Ovary (tissue), 9 donors: ENCODE measurements around the gene CMBL. TPM values are rescaled to one million over a fixed set of nuclear protein-coding genes. Genes with fewer than 3 reads are reported as not detected.
"Not testable (repeated sequence)": the region's sequence is repeated elsewhere in the genome, so short reads cannot be mapped to it uniquely, and the experiment has no call there.

Experiments
- DNase-seq, 5 donors: peaks; one replicate each; pipeline ENCODE4 v3.0.0-alpha.2; 2019 to 2020
- H3K27ac ChIP-seq, 2 donors: fragments of 200-600 bp; one replicate each; pipeline versions ENCODE4 v1.5.1 to v1.8.0; 2019 to 2022
- H3K27me3 ChIP-seq: fragments of 200-600 bp; one replicate; pipeline ENCODE4 v1.8.0; 2022
- H3K36me3 ChIP-seq: fragments of 200-600 bp; sonication (generic); one replicate; pipeline ENCODE4 v1.5.1; 2019
- H3K4me1 ChIP-seq: one replicate; pipeline ENCODE4 v1.8.1; 2013; ENCODE audit warnings: mild to moderate bottlenecking, moderate library complexity; ENCODE audit not compliant: insufficient read depth
- H3K4me3 ChIP-seq: fragments of 200-600 bp; sonication (generic); one replicate; pipeline ENCODE4 v1.5.1; 2017
- H3K9me3 ChIP-seq, 2 donors: fragments of 200-600 bp in 1 of 2; sonication (generic) in 1 of 2; one replicate each; pipeline versions ENCODE4 v1.5.1 to v1.8.1; 2013 to 2019; ENCODE audit warnings: mild to moderate bottlenecking in 1 of 2, moderate library complexity in 1 of 2
- CTCF ChIP-seq, 3 donors: fragments of 450-650 bp in 2 of 3; fragments of 200-600 bp in 1 of 3; IDR thresholded peaks; one replicate each; pipeline versions ENCODE4 v1.5.1 to v1.8.0; 2016 to 2022; ENCODE audit warnings: antibody characterized with exemption in 3 of 3, mild to moderate bottlenecking in 1 of 3
- EP300 ChIP-seq: sonication (generic); formaldehyde crosslinking; IDR thresholded peaks from one replicate; pipeline ENCODE4 v1.6.1; 2017; ENCODE audit warnings: antibody characterized with exemption
- POLR2A ChIP-seq: fragments of 450-650 bp; IDR thresholded peaks from one replicate; pipeline ENCODE4 v1.6.1; 2017; ENCODE audit warnings: antibody characterized with exemption, mild to moderate bottlenecking, moderate library complexity
- whole genome bisulfite sequencing, 3 donors: extraction: QIAGEN DNeasy Blood & Tissue Kit in 1 of 3; methylation state at CpG; one replicate each; pipeline versions ENCODE4 v1.1.5 to v1.1.7; 2013 to 2017; 5-methylcytosine and 5-hydroxymethylcytosine counted together
- intact Hi-C, 4 donors: fragments of 100-400 bp; cut with DNase I; formaldehyde crosslinking; loops; one replicate each; pipeline versions ENCODE4 v1.11.0 to v1.15.1; 2022 to 2023
- polyA plus RNA-seq, 2 donors: library from polyadenylated mRNA; stranded (reverse); fragments of 200-250 nt in 1 of 2; fragments of 350-450 nt in 1 of 2; fragmentation: Illumina TruSeq in 1 of 2; extraction: RNeasy Lipid Tissue Mini Kit (QIAGEN cat#74804) in 1 of 2; gene quantifications; one replicate each; pipeline ENCODE4 v1.2.3, GENCODE V29; 2013 to 2014
- total RNA-seq, 7 donors: library from RNA; depleted of rRNA in 2 of 7; stranded (reverse); fragments of >200 nt in 2 of 7; fragmentation: NEBNext Ultra II Directional in 3 of 7; extraction: Animal tissue kit (Norgen Biotek cat#: 25700) in 3 of 7; gene quantifications; one replicate each; pipeline versions ENCODE4 v1.1.0 to v1.2.4, GENCODE V29; 2016 to 2023
- donor health status: DM: no; HTN: no; CAD: no; lungs with moderate emphysema.
- donor health status: DM: no; HTN: no; CAD: no.
- donor health status: Bipolar disorder and iron deficiency.
- donor health status: DM: yes; HTN: yes; CAD: no.
- donor health status: DM: no; HTN: no; CAD: no.
- donor health status: DM: yes; HTN: yes; CAD: no.

Gene CMBL
- total and polyA plus RNA-seq, 9 donors, result 7.3 to 69.0 (median 43.2) TPM

GRCh38 chr5:10250806-10251276 is 56.9 kb downstream of the CMBL start:
- DNase-seq, result no peak
- TF ChIP-seq CTCF (IDR thresholded peaks at IDR 0.05) (no peak), POLR2A (no peak), EP300 (no peak)
- Histone ChIP-seq H3K36me3 (no peaks in the 10 kb centered on the region), H3K27ac (peak overlapping the region in 1 of 2 donors; percentile 69), H3K4me3 (peak overlapping the region; percentile 86), H3K27me3 (no peaks in the 10 kb centered on the region), H3K4me1 (peaks cover 8% of the 10 kb centered on the region), H3K9me3 (no peaks in the 10 kb centered on the region)
- WGBS, 3 donors, result 0 to 1% (median 0%) methylated on average over 21 of the region's 21 CpGs
- intact Hi-C loops, result loop anchor here in 1 of 4 donors (10.0 kb wide), 1 partner anchor 706 kb away; the partner anchor contains the start of gene SEMA5A

GRCh38 chr5:10249948-10250805 is 57.5 kb downstream of the CMBL start, which contains the start of gene CCT5:
Gene CCT5 (plus strand): TSS chr5:10250280. CDS start chr5:10250341, 61 bp downstream.
- intact Hi-C loops, result loop anchor here in 1 of 4 donors (10.0 kb wide), 1 partner anchor 705 kb away; the partner anchor contains the start of gene SEMA5A

DNA sequence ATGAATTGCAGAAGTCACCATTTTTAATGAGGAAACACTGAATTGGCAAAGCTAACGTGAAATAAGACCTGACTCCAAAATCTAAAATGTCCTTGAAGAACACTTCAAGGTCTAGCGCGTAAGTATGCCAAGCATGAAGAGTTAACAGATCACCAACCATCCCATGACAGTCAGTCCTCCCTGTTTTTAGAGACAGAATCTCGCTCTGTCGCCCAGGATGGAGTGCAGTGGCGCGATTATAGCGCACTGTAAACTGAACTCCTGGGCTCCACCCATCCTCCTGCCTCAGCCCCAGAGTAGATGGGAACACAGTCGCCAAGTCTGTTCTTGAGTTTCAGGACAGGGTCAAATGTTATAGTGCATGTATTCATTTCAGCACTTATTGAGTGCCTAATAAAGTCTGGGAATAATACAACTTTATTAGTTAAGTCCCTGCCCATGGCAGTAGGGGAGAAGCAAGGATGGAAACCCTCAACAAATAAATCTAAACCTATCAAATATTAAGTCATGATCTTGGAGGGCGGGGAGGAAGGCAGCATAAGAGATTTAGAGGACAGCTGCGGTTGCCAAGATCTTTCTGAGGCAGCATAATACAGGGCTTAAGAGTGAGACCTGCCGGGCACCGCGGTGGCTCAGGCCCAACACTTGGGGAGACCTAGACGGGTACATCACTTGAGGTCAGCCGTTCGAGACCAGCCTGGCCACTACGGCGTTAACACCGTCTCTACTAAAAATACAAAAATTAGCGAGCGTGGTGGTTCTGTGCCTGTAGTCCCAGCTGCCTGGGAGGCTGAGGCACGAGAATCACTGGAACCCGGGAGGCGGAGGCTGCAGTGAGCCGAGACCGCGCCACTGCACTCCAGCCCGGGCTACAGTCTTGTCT is 59.1 kb downstream of the CMBL start:
- intact Hi-C loops, result no loop called here
- peak overlapping the region; percentile 86 for H3K4me3 ChIP-seq
- no peaks in the 10 kb centered on the region for H3K36me3 ChIP-seq
- 51 to 55% (median 52%) methylated on average over 29 of the region's 29 CpGs for WGBS, 3 donors
- H3K27me3 ChIP-seq, result no peaks in the 10 kb centered on the region
- TF ChIP-seq POLR2A (no peak), EP300 (no peak), CTCF (IDR thresholded peaks at IDR 0.05) (no peak)
- DNase-seq, result peak in 3 of 5 donors; percentile 34 to 41 (median 38)
- no peaks in the 10 kb centered on the region for H3K9me3 ChIP-seq
- peaks cover 8% of the 10 kb centered on the region for H3K4me1 ChIP-seq
- H3K27ac ChIP-seq, result peak overlapping the region in 1 of 2 donors; percentile 88

More at GRCh38 chr5:10249948-10250805, 57.5 kb downstream of the CMBL start, which contains the start of gene CCT5:
- WGBS, 3 donors, result 0% methylated on average over 64 to 67 of the region's 67 CpGs
- H3K27me3 ChIP-seq, result no peaks in the 10 kb centered on the region
- H3K4me3 ChIP-seq, result peak within 1 kb of the TSS; percentile 86
- DNase-seq, result peak; percentile 90 to 94 (median 92)
- TF ChIP-seq EP300, result no peak
- no peak for TF ChIP-seq POLR2A
- no peak for TF ChIP-seq CTCF (IDR thresholded peaks at IDR 0.05)
- no peaks in the 10 kb centered on the region for H3K36me3 ChIP-seq
- peak within 1 kb of the TSS; percentile 69 to 88 for H3K27ac ChIP-seq
- no peaks in the 10 kb centered on the region for H3K9me3 ChIP-seq
- H3K4me1 ChIP-seq, result peaks cover 8% of the 10 kb centered on the region

DNA sequence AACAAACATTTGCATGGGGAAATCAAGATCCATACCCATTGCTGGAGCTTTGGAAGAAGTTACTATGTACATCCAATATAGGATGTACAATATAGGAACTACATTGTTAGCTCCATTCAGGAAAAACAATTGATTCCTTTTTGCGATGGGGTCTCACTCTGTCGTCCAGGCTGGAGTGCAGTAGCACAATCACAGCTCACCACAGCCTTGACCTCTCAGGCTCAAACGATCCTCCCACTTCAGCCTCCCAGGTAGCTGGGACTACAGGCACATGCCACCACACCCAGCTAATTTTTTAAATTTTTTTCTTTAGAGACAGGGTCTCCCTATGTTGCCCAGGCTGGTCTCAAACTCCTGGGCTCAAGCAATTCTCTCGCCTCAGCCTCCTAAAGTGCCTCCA is 60.5 kb downstream of the CMBL start:
- intact Hi-C loops, H3K27ac ChIP-seq: not testable (repeated sequence)
- WGBS, 3 donors, result 87 to 92% (median 89%) methylated on average over 4 of the region's 4 CpGs

More for the DNA sequence above, 60.5 kb downstream of the CMBL start:
- not testable (repeated sequence) for H3K36me3 ChIP-seq, H3K4me3 ChIP-seq, H3K9me3 ChIP-seq, DNase-seq, H3K4me1 ChIP-seq, H3K27me3 ChIP-seq
